Neural cell (in vitro differentiated cells): ENCODE measurements around the gene WDR54. TPM values are rescaled to one million over a fixed set of nuclear protein-coding genes. Genes with fewer than 3 reads are reported as not detected.

Experiments
- H2AFZ ChIP-seq: fragments of 200-600, 300-800 bp; sonication (generic), shearing (Covaris generic); 2 replicates; pipeline ENCODE4 v1.6.0; 2014; ENCODE audit warnings: low read depth, mild to moderate bottlenecking, antibody characterized with exemption, low read length, moderate library complexity
- H3F3A ChIP-seq: fragments of 200-600 bp; shearing (Covaris generic); 2 replicates; pipeline ENCODE4 v1.6.1; 2016; ENCODE audit warnings: mild to moderate bottlenecking, moderate library complexity, mixed read lengths, antibody characterized with exemption, low read length; ENCODE audit not compliant: insufficient read depth, poor library complexity, severe bottlenecking
- H3K27ac ChIP-seq: fragments of 200-600, 300-800 bp; sonication (generic), shearing (Covaris generic); 2 replicates; pipeline ENCODE4 v1.5.1; 2014; ENCODE audit warnings: mild to moderate bottlenecking, low read length, moderate library complexity
- H3K27me3 ChIP-seq: fragments of 300-800, 200-600 bp; sonication (generic), shearing (Covaris generic); 2 replicates; pipeline ENCODE4 v1.6.0; 2014; ENCODE audit warnings: mild to moderate bottlenecking, low read depth, low read length, moderate library complexity; ENCODE audit not compliant: insufficient read depth
- H3K36me3 ChIP-seq: fragments of 300-800, 200-600 bp; sonication (generic), shearing (Covaris generic); 2 replicates; pipeline ENCODE4 v1.5.1; 2014; ENCODE audit warnings: mild to moderate bottlenecking, antibody characterized with exemption, low read length, moderate library complexity; ENCODE audit not compliant: insufficient read depth
- H3K4me2 ChIP-seq: fragments of 300-800, 200-600 bp; sonication (generic), shearing (Covaris generic); 2 replicates; pipeline ENCODE4 v1.6.0; 2014; ENCODE audit warnings: mild to moderate bottlenecking, low read length
- H3K4me3 ChIP-seq: fragments of 300-800, 200-600 bp; sonication (generic), shearing (Covaris generic); 2 replicates; pipeline ENCODE4 v1.5.1; 2014; ENCODE audit warnings: mild to moderate bottlenecking, low read length, moderate library complexity
- H3K79me2 ChIP-seq: fragments of 200-600 bp; shearing (Covaris generic); replicated peaks from 2 replicates; pipeline ENCODE4 v1.6.0; 2014; ENCODE audit warnings: mild to moderate bottlenecking, low read length, moderate library complexity; ENCODE audit not compliant: insufficient read depth
- H3K9ac ChIP-seq: fragments of 300-800, 200-600 bp; sonication (generic), shearing (Covaris generic); 2 replicates; pipeline ENCODE4 v1.6.1; 2016; ENCODE audit warnings: mild to moderate bottlenecking, low read length, mixed read lengths
- H3K9me2 ChIP-seq: fragments of 200-600 bp; shearing (Covaris generic); 2 replicates; pipeline ENCODE4 v1.6.1; 2016; ENCODE audit warnings: mild to moderate bottlenecking, low read length, mixed read lengths; ENCODE audit not compliant: insufficient read depth
- H3K9me3 ChIP-seq: fragments of 200-600, 300-800 bp; sonication (generic), shearing (Covaris generic); 2 replicates; pipeline ENCODE4 v1.6.1; 2016; ENCODE audit warnings: mild to moderate bottlenecking, mixed run types, low read length, moderate library complexity, mixed read lengths
- H4K20me1 ChIP-seq: fragments of 200-600 bp; shearing (Covaris generic); 2 replicates; pipeline ENCODE4 v1.6.1; 2016; ENCODE audit warnings: mild to moderate bottlenecking, mixed run types; ENCODE audit not compliant: insufficient read depth
- EP300 ChIP-seq: fragments of 450-650 bp; conservative IDR thresholded peaks from 2 replicates; pipeline ENCODE4 v1.6.1; 2014; ENCODE audit warnings: antibody characterized with exemption, mild to moderate bottlenecking, moderate library complexity; ENCODE audit not compliant: poor library complexity, severe bottlenecking
- EZH2 ChIP-seq: fragments of 200-600, 300-800 bp; shearing (Covaris generic), sonication (generic); IDR thresholded peaks from 2 replicates; pipeline ENCODE4 v1.6.1; 2014; ENCODE audit warnings: antibody characterized with exemption, low read length, borderline replicate concordance, mild to moderate bottlenecking; ENCODE audit not compliant: insufficient read depth, poor library complexity, severe bottlenecking
- MXI1 ChIP-seq: fragments of 450-650 bp; conservative IDR thresholded peaks from 2 replicates; pipeline ENCODE4 v1.6.1; 2014; ENCODE audit warnings: antibody characterized with exemption, mild to moderate bottlenecking; ENCODE audit not compliant: poor library complexity, severe bottlenecking
- POLR2AphosphoS5 ChIP-seq: IDR thresholded peaks from 2 replicates; pipeline ENCODE4 v1.6.1; 2012
- RAD21 ChIP-seq: fragments of 450-650 bp; conservative IDR thresholded peaks from 2 replicates; pipeline ENCODE4 v1.6.1; 2014; ENCODE audit warnings: antibody characterized with exemption, mild to moderate bottlenecking, moderate library complexity
- SMC3 ChIP-seq: fragments of 450-650 bp; conservative IDR thresholded peaks from 2 replicates; pipeline ENCODE4 v1.6.1; 2014; ENCODE audit warnings: antibody characterized with exemption, mild to moderate bottlenecking, moderate library complexity; ENCODE audit not compliant: poor library complexity
- TAF1 ChIP-seq: IDR thresholded peaks from 2 replicates; pipeline ENCODE4 v1.6.1; 2012; ENCODE audit warnings: low read depth
- polyA plus RNA-seq: library from polyadenylated mRNA; depleted of rRNA; stranded (reverse); fragments of >200 nt; gene quantifications from 2 replicates; pipeline ENCODE4 v1.2.3, GENCODE V29; 2014
- TF ChIP-seq, protein P1 (sequence below): IDR thresholded peaks from 2 replicates; pipeline ENCODE4 v1.6.1; 2012; ENCODE audit warnings: borderline replicate concordance
- TF ChIP-seq, protein P2 (sequence below): fragments of 450-650 bp; IDR thresholded peaks from 2 replicates; pipeline ENCODE4 v1.5.1; 2014; ENCODE audit warnings: antibody characterized with exemption, mild to moderate bottlenecking, moderate library complexity; ENCODE audit not compliant: poor library complexity, severe bottlenecking

The WDR54 gene
- polyA plus RNA-seq, 1 donor from 2014 or later, result 110 TPM

DNA sequence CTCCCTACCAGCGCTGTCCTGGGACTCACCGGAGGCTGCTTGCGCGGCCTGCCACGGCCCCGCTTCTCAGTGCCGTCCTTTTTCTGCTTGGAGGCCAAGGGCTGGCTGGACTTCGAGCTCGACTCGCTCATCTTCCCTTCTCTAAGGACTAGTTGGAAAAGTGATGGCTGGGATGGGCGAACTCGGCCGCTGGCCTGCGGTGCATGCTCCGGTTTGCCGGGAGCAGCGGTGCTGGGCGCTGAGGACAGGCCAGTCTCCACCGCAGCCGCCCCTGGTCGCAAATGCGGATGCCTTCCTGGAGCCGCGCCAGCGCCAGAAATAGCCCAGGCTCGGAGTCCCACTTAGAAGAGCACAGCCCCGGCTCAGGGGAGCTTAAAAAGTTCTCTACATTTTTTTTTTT, 3.2 kb upstream of the WDR54 start:
- H3K9ac ChIP-seq, result no peak overlapping the region
- H3K9me2 ChIP-seq, result no peaks in the 10 kb centered on the region
- H3K27ac ChIP-seq, result no peak overlapping the region
- no peak overlapping the region for H3K4me3 ChIP-seq
- no peak overlapping the region for H3K4me2 ChIP-seq
- H3K27me3 ChIP-seq, result no peaks in the 10 kb centered on the region
- no peak overlapping the region for H2AFZ ChIP-seq
- H3K79me2 ChIP-seq, result no peaks in the 10 kb centered on the region
- no peaks in the 10 kb centered on the region for H4K20me1 ChIP-seq
- no peaks in the 10 kb centered on the region for H3K36me3 ChIP-seq
- H3F3A ChIP-seq, result no peaks in the 10 kb centered on the region
- H3K9me3 ChIP-seq, result no peaks in the 10 kb centered on the region
- no peak for TF ChIP-seq POLR2AphosphoS5
- TF ChIP-seq EZH2, result no peak
- TF ChIP-seq, protein P1, sequence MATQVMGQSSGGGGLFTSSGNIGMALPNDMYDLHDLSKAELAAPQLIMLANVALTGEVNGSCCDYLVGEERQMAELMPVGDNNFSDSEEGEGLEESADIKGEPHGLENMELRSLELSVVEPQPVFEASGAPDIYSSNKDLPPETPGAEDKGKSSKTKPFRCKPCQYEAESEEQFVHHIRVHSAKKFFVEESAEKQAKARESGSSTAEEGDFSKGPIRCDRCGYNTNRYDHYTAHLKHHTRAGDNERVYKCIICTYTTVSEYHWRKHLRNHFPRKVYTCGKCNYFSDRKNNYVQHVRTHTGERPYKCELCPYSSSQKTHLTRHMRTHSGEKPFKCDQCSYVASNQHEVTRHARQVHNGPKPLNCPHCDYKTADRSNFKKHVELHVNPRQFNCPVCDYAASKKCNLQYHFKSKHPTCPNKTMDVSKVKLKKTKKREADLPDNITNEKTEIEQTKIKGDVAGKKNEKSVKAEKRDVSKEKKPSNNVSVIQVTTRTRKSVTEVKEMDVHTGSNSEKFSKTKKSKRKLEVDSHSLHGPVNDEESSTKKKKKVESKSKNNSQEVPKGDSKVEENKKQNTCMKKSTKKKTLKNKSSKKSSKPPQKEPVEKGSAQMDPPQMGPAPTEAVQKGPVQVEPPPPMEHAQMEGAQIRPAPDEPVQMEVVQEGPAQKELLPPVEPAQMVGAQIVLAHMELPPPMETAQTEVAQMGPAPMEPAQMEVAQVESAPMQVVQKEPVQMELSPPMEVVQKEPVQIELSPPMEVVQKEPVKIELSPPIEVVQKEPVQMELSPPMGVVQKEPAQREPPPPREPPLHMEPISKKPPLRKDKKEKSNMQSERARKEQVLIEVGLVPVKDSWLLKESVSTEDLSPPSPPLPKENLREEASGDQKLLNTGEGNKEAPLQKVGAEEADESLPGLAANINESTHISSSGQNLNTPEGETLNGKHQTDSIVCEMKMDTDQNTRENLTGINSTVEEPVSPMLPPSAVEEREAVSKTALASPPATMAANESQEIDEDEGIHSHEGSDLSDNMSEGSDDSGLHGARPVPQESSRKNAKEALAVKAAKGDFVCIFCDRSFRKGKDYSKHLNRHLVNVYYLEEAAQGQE, result no peak
- TF ChIP-seq SMC3, result no peak
- TF ChIP-seq MXI1, result no peak
- no peak for TF ChIP-seq EP300
- no peak for TF ChIP-seq TAF1
- no peak for TF ChIP-seq RAD21
- TF ChIP-seq, protein P2, sequence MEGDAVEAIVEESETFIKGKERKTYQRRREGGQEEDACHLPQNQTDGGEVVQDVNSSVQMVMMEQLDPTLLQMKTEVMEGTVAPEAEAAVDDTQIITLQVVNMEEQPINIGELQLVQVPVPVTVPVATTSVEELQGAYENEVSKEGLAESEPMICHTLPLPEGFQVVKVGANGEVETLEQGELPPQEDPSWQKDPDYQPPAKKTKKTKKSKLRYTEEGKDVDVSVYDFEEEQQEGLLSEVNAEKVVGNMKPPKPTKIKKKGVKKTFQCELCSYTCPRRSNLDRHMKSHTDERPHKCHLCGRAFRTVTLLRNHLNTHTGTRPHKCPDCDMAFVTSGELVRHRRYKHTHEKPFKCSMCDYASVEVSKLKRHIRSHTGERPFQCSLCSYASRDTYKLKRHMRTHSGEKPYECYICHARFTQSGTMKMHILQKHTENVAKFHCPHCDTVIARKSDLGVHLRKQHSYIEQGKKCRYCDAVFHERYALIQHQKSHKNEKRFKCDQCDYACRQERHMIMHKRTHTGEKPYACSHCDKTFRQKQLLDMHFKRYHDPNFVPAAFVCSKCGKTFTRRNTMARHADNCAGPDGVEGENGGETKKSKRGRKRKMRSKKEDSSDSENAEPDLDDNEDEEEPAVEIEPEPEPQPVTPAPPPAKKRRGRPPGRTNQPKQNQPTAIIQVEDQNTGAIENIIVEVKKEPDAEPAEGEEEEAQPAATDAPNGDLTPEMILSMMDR, result no peak

DNA sequence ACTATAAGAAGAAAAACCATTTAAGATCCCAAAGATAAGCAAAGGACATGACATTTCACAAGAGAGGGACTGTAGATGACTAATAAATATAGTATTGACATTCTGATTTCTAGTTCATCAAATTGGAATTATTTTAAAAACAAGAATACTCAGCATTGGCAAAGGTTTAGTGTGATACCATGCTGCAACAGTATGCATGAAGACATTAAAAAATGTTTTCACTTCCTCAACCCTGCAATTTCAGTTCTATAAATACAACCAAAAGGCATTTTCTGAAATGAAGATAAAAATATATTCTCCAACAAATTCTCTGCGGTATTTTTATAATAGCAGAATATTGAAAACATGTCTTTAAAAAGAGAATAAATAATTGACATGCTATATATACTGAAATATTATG, 2.2 kb upstream of the WDR54 start:
- Histone ChIP-seq H4K20me1 (no peaks in the 10 kb centered on the region), H2AFZ (no peak overlapping the region), H3K27ac (no peak overlapping the region), H3F3A (no peaks in the 10 kb centered on the region), H3K27me3 (no peaks in the 10 kb centered on the region), H3K36me3 (no peaks in the 10 kb centered on the region), H3K9me2 (no peaks in the 10 kb centered on the region), H3K4me3 (no peak overlapping the region), H3K9ac (no peak overlapping the region), H3K9me3 (no peaks in the 10 kb centered on the region), H3K79me2 (no peaks in the 10 kb centered on the region), H3K4me2 (no peak overlapping the region)
- TF ChIP-seq TAF1, result no peak
- TF ChIP-seq SMC3, result no peak
- TF ChIP-seq, protein P2, result no peak
- TF ChIP-seq MXI1, result no peak
- TF ChIP-seq POLR2AphosphoS5, result no peak
- TF ChIP-seq EZH2, result no peak
- TF ChIP-seq, protein P1, result no peak
- no peak for TF ChIP-seq EP300
- TF ChIP-seq RAD21, result no peak
